Loucy (cell line): ENCODE results near the gene CDK15.

Source experiments
- H2AFZ ChIP-seq: fragments of 200-600 bp; sonication (generic); 2 replicates; pipeline ENCODE4 v1.6.0; 2016; ENCODE audit warnings: antibody characterized with exemption, mild to moderate bottlenecking, low read length, moderate library complexity
- H3F3A ChIP-seq: fragments of 200-600 bp; 2 replicates; pipeline ENCODE4 v1.6.0; 2016; ENCODE audit warnings: antibody characterized with exemption, low read depth, mild to moderate bottlenecking
- H3K27me3 ChIP-seq: fragments of 200-600 bp; sonication (generic); 2 replicates; pipeline ENCODE4 v1.6.1; 2014; ENCODE audit warnings: low read length, mild to moderate bottlenecking; ENCODE audit not compliant: insufficient read depth, poor library complexity, severe bottlenecking
- H3K36me3 ChIP-seq: fragments of 200-600 bp; sonication (generic); 2 replicates; pipeline ENCODE4 v1.6.1; 2016; ENCODE audit warnings: low read length; ENCODE audit not compliant: insufficient read depth
- H3K4me1 ChIP-seq: fragments of 200-600 bp; sonication (generic); 2 replicates; pipeline ENCODE4 v1.5.1; 2014; ENCODE audit warnings: low read length, mild to moderate bottlenecking; ENCODE audit not compliant: insufficient read depth, poor library complexity, severe bottlenecking
- H3K4me2 ChIP-seq: fragments of 200-600 bp; sonication (generic); 2 replicates; pipeline ENCODE4 v1.6.0; 2014; ENCODE audit warnings: antibody characterized with exemption, low read length, low read depth, mild to moderate bottlenecking; ENCODE audit not compliant: poor library complexity, severe bottlenecking
- H3K4me3 ChIP-seq: fragments of 200-600 bp; sonication (generic); 2 replicates; pipeline ENCODE4 v1.5.1; 2014; ENCODE audit warnings: low read length, mild to moderate bottlenecking, mixed read lengths; ENCODE audit not compliant: poor library complexity, severe bottlenecking
- H3K79me2 ChIP-seq: fragments of 200-600 bp; sonication (generic); 2 replicates; pipeline ENCODE4 v1.6.1; 2014; ENCODE audit warnings: low read length; ENCODE audit not compliant: insufficient read depth
- H3K9ac ChIP-seq: fragments of 200-600 bp; sonication (generic); 2 replicates; pipeline ENCODE4 v1.6.0; 2014; ENCODE audit warnings: mild to moderate bottlenecking, low read depth, low read length, moderate library complexity; ENCODE audit not compliant: poor library complexity, severe bottlenecking
- H3K9me2 ChIP-seq: fragments of 200-600 bp; sonication (generic); replicated peaks from 2 replicates; pipeline ENCODE4 v1.6.1; 2016; ENCODE audit warnings: low read depth, low read length, mixed read lengths
- H3K9me3 ChIP-seq: fragments of 200-600 bp; sonication (generic); 2 replicates; pipeline ENCODE4 v1.6.1; 2014; ENCODE audit warnings: mild to moderate bottlenecking, antibody characterized with exemption, low read length, low read depth; ENCODE audit not compliant: insufficient read depth
- H4K20me1 ChIP-seq: fragments of 200-600 bp; sonication (generic); 2 replicates; pipeline ENCODE4 v1.6.0; 2014; ENCODE audit warnings: antibody characterized with exemption, low read length, mild to moderate bottlenecking; ENCODE audit not compliant: insufficient read depth, poor library complexity, severe bottlenecking
- EZH2phosphoT487 ChIP-seq: fragments of 200-600 bp; IDR thresholded peaks from 2 replicates; pipeline ENCODE4 v1.6.1; 2018; ENCODE audit warnings: antibody characterized with exemption, mild to moderate bottlenecking, moderate library complexity, borderline replicate concordance
- TF ChIP-seq, protein P1 (sequence below): fragments of 200-600 bp; sonication (generic); conservative IDR thresholded peaks from 2 replicates; pipeline ENCODE4 v1.5.1; 2014; ENCODE audit warnings: mild to moderate bottlenecking, antibody characterized with exemption, low read length

CDK15 gene

DNA sequence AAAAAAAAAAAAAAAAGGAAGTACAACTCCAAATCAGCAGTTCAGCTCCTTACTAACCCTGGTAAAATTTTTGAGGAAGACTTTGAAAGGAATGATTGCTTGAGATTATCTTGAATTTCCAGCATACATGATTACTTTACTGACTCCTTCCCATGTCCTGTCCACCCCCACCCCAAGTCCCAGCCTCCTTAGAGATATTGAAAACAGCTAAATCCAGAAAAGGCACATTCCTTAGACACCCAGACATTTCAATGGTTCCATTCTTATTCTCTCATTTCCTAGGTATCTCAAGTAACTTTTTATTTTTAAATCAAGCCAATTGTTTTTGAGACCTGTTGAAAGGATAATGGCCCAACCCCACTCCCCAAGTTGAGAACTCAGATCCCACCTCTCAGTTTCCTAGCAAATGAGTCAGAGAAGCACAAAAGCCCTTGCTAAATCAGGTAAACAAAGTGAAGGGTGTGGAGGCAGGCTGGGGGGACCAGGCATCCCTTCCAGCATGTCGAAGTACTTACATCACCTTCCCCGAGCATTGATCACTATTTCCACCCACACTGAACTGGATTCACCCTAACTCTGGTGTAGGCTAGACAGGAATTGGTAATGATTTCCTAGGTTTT, 131.9 kb downstream of the CDK15 start:
- Histone ChIP-seq H3K79me2 (no peaks in the 10 kb centered on the region), H3K9ac (no peak overlapping the region), H3K4me1 (no peaks in the 10 kb centered on the region), H4K20me1 (no peaks in the 10 kb centered on the region), H3K27me3 (no peaks in the 10 kb centered on the region), H3F3A (no peaks in the 10 kb centered on the region), H3K9me2 (no peaks in the 10 kb centered on the region), H3K9me3 (no peaks in the 10 kb centered on the region), H3K4me3 (no peak overlapping the region), H2AFZ (no peak overlapping the region), H3K36me3 (no peaks in the 10 kb centered on the region), H3K4me2 (no peak overlapping the region)
- TF ChIP-seq EZH2phosphoT487 = no peak
- TF ChIP-seq, protein P1, sequence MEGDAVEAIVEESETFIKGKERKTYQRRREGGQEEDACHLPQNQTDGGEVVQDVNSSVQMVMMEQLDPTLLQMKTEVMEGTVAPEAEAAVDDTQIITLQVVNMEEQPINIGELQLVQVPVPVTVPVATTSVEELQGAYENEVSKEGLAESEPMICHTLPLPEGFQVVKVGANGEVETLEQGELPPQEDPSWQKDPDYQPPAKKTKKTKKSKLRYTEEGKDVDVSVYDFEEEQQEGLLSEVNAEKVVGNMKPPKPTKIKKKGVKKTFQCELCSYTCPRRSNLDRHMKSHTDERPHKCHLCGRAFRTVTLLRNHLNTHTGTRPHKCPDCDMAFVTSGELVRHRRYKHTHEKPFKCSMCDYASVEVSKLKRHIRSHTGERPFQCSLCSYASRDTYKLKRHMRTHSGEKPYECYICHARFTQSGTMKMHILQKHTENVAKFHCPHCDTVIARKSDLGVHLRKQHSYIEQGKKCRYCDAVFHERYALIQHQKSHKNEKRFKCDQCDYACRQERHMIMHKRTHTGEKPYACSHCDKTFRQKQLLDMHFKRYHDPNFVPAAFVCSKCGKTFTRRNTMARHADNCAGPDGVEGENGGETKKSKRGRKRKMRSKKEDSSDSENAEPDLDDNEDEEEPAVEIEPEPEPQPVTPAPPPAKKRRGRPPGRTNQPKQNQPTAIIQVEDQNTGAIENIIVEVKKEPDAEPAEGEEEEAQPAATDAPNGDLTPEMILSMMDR = no peak

DNA sequence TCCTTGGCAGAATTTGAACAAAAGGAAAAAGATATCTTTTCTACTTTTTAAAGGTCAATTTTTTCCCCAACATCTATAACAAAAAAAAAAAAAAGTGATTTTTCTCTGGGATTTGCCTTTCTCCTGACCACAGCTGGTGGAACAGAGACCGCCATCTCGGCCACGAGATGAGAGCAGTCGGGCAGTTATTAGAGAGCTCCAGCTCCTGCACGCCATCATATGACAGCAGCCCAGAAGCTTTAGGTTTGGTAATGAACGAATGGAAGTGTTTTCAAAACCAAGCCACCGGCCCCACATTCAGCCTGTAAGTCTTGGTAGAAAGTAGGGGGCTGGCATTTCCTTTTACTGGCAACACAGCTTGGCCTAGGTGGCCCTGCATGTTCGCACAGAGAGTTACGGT, 132.4 kb downstream of the CDK15 start:
- H3F3A ChIP-seq = no peaks in the 10 kb centered on the region
- H2AFZ ChIP-seq = no peak overlapping the region
- H3K27me3 ChIP-seq = no peaks in the 10 kb centered on the region
- no peaks in the 10 kb centered on the region for H3K9me3 ChIP-seq
- H3K36me3 ChIP-seq = no peaks in the 10 kb centered on the region
- no peaks in the 10 kb centered on the region for H3K9me2 ChIP-seq
- H3K9ac ChIP-seq = no peak overlapping the region
- no peaks in the 10 kb centered on the region for H4K20me1 ChIP-seq
- H3K4me1 ChIP-seq = no peaks in the 10 kb centered on the region
- no peak overlapping the region for H3K4me2 ChIP-seq
- H3K79me2 ChIP-seq = no peaks in the 10 kb centered on the region
- no peak for TF ChIP-seq EZH2phosphoT487
- TF ChIP-seq, protein P1 = no peak
- H3K4me3 ChIP-seq = no peak overlapping the region

DNA sequence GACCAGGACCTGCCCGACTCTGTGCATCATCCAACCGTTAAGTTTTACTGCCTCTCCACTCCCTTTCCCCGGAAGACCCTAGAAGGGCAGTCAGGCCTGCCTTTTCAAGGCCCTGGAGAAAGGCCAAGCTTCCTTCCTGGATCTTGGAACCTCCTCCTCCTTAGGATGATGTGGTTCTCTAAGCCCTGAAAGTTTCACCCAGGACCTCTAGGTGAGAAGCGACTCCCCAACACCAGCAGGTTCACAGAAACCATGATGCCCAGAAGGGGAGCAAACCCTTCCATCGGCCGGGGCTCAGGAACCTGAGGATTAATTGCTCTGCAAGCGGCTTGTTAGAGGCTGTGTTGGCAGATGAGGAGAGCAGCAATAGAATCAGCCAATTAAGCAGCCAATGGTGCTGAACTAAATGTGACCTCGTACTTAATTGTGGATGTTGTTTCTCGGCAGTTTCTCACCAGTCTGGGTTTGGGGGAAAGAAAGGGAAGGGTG, 133.2 kb downstream of the CDK15 start:
- H4K20me1 ChIP-seq = no peaks in the 10 kb centered on the region
- no peak overlapping the region for H3K9ac ChIP-seq
- no peaks in the 10 kb centered on the region for H3F3A ChIP-seq
- no peaks in the 10 kb centered on the region for H3K36me3 ChIP-seq
- no peak overlapping the region for H2AFZ ChIP-seq
- H3K4me2 ChIP-seq = no peak overlapping the region
- H3K27me3 ChIP-seq = no peaks in the 10 kb centered on the region
- H3K9me2 ChIP-seq = no peaks in the 10 kb centered on the region
- no peak for TF ChIP-seq EZH2phosphoT487
- TF ChIP-seq, protein P1 = no peak
- H3K79me2 ChIP-seq = no peaks in the 10 kb centered on the region
- H3K9me3 ChIP-seq = no peaks in the 10 kb centered on the region
- no peaks in the 10 kb centered on the region for H3K4me1 ChIP-seq
- no peak overlapping the region for H3K4me3 ChIP-seq
